Endothelial cell of umbilical vein (primary cell): ENCODE measurements around the gene SERPINA12.

Experiments used
- CTCF ChIP-seq, 2 donors: IDR thresholded peaks; 1 replicate in 1 of 2; 2 replicates in 1 of 2; pipeline ENCODE4 v1.5.1; 2011; ENCODE audit warnings: low read length in 2 of 2, mild to moderate bottlenecking in 2 of 2, moderate library complexity in 2 of 2, control low read depth in 1 of 2, inconsistent platforms in 1 of 2, low read depth in 1 of 2; ENCODE audit not compliant: insufficient read depth in 1 of 2; ENCODE audit errors: extremely low read depth in 1 of 2
- EZH2 ChIP-seq: IDR thresholded peaks from 2 replicates; pipeline ENCODE4 v1.6.1; 2012; ENCODE audit warnings: borderline replicate concordance, low read depth, mild to moderate bottlenecking, moderate library complexity, low read length, inconsistent platforms; ENCODE audit not compliant: severe bottlenecking
- POLR2AphosphoS5 ChIP-seq: IDR thresholded peaks from 2 replicates; pipeline ENCODE4 v1.6.1; 2012; ENCODE audit warnings: low read depth, mild to moderate bottlenecking, control low read depth, low read length, moderate library complexity; ENCODE audit not compliant: insufficient read depth

DNA sequence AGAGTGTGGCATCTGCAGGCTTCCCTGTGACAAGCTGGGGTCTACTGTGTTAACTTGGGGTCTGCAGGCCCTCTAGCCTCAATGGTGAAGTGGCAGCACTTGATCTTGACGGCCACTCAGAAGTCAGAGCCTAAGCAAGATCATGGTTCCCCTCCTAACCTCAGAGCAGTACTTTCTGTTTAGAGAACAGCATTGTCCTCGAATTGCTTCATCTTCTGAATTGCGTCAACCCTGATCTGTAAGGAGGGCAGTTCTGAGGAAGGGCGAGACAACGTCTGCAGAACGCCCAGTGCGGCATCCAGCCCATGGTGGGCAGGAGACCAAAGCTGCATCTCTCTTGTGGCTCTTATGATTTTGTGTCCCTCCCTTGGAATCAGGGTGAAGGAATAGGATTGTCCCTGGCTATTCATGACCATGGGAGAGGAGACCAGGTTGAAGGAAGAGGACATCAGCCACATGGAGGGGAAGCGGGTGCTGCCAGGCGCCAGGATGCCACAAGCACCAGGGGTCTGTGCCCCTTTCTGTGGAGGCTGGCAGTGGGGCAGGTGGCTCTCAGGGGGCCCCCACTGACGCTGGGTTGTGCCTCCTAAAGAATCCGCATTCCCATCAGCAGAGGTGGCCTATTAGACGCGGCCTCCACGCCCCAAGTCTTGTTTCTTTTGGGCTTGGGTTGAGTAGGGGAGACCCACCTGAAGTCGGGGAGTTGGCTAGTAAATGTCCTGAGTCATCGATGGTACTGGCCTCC lies 35.4 kb downstream of the SERPINA12 start:
- TF ChIP-seq CTCF (IDR thresholded peaks at IDR 0.05; ENCODE audit: extremely low read depth in 1 of 2, insufficient read depth in 1 of 2, low read depth in 1 of 2, low read length in 2 of 2) (no peak), EZH2 (no peak), POLR2AphosphoS5 (no peak)
